Chondrocyte (in vitro differentiated cells): Measurements from ENCODE around the gene TDRD9. TPM values are rescaled to one million over a fixed set of nuclear protein-coding genes. Genes with fewer than 3 reads are reported as not detected.
"Not testable (repeated sequence)": the region's sequence is repeated elsewhere in the genome, so short reads cannot be mapped to it uniquely, and the experiment has no call there.

Source experiments
- DNase-seq: peaks from one replicate; pipeline ENCODE4 v3.0.0; 2021; ENCODE audit warnings: mixed read lengths, low spot score
- H3K27ac Mint-ChIP-seq: one replicate; pipeline ENCODE4 v1.8.0; 2021; ENCODE audit warnings: mild to moderate bottlenecking, moderate library complexity, mixed read lengths; ENCODE audit not compliant: unreplicated experiment
- H3K27me3 Mint-ChIP-seq: 2 replicates; pipeline ENCODE4 v1.8.0; 2021; ENCODE audit warnings: low read depth, mixed read lengths
- H3K36me3 Mint-ChIP-seq: 2 replicates; pipeline ENCODE4 v1.8.0; 2021; ENCODE audit warnings: low read depth, mixed read lengths
- H3K4me1 Mint-ChIP-seq: 2 replicates; pipeline ENCODE4 v1.8.0; 2021; ENCODE audit warnings: low read depth, mild to moderate bottlenecking, mixed read lengths
- H3K4me3 Mint-ChIP-seq: one replicate; pipeline ENCODE4 v1.8.0; 2021; ENCODE audit warnings: mild to moderate bottlenecking, moderate library complexity, mixed read lengths; ENCODE audit not compliant: unreplicated experiment
- H3K9me3 Mint-ChIP-seq: 2 replicates; pipeline ENCODE4 v1.8.0; 2021; ENCODE audit warnings: low read depth, mixed read lengths
- total RNA-seq: library from RNA; stranded (reverse); gene quantifications from 3 replicates; pipeline ENCODE4 v1.2.1, GENCODE V29; 2021
- TF ChIP-seq, protein P1 (sequence below): fragments of 200-600 bp; sonication (generic); IDR thresholded peaks from 2 replicates; pipeline ENCODE4 v1.5.0; 2021; ENCODE audit warnings: antibody characterized with exemption, mild to moderate bottlenecking, moderate library complexity

TDRD9 gene
- total RNA-seq, 1 donor from 2014 or later = not detected

DNA sequence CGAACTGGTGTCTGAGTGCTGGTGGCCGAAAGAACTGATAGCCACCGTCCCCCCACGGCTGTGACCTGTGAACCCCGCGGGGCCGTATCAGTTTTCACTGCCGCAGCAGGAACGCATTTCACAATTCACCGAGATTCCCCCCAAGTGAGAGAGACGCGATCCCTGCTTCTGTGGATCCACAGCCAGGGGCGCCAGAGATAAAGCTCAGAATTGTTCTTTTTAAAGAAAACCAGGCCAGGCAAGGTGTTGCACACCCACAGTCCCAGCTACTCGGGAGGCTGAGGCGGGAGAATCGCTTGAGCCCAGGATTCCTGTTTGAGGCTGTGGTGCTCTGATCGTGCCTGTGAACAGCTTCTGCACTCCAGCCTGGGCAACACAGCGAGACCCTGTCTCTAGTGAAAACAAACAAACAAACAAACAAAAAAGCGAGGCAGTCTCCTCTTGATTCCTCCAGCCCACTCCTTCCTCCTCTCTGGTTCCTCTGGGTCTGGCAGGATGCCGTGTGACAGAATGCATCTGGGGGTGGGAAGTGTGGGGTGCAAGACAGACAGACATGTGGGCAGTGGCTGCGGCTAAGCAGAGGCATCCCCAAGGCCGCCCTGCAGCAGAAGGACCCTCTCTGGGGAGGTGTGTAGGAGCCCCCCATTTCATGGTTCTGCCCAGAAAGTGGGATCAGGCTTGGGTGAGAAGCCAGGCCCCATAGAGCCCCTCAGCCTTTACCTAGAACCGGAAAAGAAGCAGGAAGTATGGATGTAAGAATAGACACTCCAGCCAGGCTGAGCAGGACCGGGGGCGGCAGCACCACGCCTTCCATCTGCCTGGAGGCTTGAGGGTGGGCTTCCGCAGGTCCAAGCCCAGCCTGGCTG lies 41.7 kb upstream of the TDRD9 start:
- Mint-ChIP-seq H3K4me1 (peaks cover 4% of the 10 kb centered on the region), H3K9me3 (no peaks in the 10 kb centered on the region), H3K27ac (no peak overlapping the region), H3K36me3 (no peaks in the 10 kb centered on the region), H3K4me3 (no peak overlapping the region), H3K27me3 (peaks cover 10% of the 10 kb centered on the region)
- no peak for DNase-seq
- TF ChIP-seq, protein P1, sequence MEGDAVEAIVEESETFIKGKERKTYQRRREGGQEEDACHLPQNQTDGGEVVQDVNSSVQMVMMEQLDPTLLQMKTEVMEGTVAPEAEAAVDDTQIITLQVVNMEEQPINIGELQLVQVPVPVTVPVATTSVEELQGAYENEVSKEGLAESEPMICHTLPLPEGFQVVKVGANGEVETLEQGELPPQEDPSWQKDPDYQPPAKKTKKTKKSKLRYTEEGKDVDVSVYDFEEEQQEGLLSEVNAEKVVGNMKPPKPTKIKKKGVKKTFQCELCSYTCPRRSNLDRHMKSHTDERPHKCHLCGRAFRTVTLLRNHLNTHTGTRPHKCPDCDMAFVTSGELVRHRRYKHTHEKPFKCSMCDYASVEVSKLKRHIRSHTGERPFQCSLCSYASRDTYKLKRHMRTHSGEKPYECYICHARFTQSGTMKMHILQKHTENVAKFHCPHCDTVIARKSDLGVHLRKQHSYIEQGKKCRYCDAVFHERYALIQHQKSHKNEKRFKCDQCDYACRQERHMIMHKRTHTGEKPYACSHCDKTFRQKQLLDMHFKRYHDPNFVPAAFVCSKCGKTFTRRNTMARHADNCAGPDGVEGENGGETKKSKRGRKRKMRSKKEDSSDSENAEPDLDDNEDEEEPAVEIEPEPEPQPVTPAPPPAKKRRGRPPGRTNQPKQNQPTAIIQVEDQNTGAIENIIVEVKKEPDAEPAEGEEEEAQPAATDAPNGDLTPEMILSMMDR = peak; percentile 65

DNA sequence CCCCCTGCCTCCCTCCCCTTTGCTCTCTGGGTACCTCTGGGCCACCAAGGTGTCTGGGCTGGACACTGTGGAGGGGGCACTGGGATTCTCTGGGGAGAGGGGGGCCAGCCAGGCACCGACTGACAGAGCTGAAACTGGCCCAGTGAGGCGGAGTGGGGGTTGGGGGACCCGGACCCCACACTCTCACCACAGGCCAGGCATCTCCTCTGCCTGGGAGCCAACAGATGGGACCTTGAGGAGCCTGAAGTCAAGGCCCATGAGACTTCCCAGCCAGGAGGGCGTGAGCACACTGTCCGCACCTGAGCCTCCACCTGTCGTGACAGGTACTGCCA lies 41.1 kb upstream of the TDRD9 start:
- Mint-ChIP-seq H3K27ac (no peak overlapping the region), H3K9me3 (no peaks in the 10 kb centered on the region), H3K36me3 (no peaks in the 10 kb centered on the region), H3K4me3 (no peak overlapping the region), H3K4me1 (peaks cover 4% of the 10 kb centered on the region), H3K27me3 (peaks cover 10% of the 10 kb centered on the region)
- no peak for DNase-seq
- TF ChIP-seq, protein P1 = no peak

DNA sequence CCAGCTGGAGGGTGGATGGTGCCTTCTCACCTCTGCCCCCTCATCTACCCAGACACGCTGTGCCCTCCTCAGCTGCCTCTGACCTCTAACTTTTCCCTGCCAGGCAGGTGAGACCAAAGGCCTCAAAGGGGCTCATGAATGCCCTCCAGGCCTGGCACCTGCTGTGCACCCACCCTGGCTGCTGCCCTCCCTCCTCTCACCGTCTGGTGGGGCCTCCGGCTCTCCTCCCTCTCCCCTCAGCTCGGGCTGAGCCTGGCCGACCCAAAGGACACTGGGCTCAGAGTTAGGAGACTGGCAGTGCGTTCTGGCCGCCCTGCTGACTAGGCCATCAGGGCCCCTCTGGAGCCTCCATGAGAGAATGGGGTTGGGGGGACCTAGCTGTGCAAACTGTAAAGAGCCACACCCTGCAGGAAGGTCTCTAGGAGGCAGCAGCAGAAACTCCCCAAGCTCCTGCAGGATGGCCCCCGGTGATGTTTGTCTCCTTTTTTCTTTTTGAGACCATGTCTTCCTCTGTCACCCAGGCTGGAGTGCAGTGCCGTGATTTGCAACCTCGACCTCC lies 40.6 kb upstream of the TDRD9 start:
- Mint-ChIP-seq H3K36me3 (no peaks in the 10 kb centered on the region), H3K27me3 (peaks cover 10% of the 10 kb centered on the region), H3K4me3 (no peak overlapping the region), H3K4me1 (peaks cover 4% of the 10 kb centered on the region), H3K9me3 (no peaks in the 10 kb centered on the region), H3K27ac (no peak overlapping the region)
- DNase-seq = no peak
- TF ChIP-seq, protein P1 = no peak

DNA sequence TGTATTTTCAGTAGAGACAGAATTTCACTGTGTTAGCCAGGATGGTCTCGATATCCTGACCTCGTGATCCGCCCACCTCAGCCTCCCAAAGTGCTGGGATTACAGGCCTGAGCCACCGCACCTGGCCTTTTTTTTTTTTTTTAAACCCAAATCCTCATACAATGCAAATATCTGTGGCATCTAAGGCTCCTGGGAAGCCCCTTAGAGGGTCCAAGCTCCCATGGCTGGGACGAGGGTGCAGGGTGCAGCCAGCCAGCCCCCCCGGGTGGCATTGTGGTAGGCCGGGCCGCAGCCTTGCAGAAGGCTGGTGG lies 39.3 kb upstream of the TDRD9 start:
- not testable (repeated sequence) for H3K4me3 Mint-ChIP-seq, DNase-seq, H3K27me3 Mint-ChIP-seq, H3K9me3 Mint-ChIP-seq, H3K27ac Mint-ChIP-seq, H3K36me3 Mint-ChIP-seq, H3K4me1 Mint-ChIP-seq

DNA sequence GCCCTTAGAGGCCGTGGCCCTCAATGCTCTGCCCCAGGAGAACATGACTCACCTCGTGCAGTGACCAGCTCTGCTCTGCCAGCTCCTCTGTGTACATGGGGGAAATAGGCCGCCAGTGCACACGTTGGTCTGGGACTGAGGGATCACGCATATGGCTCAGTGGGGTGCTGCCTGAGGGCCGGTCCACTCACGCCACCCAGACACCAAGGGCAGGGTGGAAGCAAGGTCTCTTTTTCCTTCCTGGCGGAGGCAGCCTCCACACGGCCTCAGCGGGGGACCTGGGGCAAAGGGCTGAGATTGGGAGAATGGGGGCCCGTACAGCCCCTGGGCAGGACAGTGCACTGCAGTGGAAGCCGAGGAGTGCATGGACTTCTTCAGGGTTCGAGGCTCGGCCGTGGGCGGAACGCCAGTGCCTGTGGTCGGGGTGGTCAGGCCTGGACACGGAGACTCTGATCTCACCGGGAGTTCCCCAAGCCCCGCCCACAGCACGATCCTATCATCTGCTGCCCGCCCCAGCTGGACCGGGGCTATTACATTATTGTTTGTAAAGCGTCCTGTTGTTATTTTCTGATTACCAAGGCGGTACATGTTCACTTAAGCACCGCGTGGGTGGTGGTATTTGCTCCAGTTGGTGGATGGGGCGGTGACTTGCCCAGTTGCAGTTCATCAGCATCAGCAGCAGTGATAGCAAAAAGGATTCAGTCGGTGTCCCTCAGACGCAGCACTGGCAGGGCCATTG lies 38.8 kb upstream of the TDRD9 start:
- Mint-ChIP-seq H3K27me3 (peaks cover 10% of the 10 kb centered on the region), H3K36me3 (no peaks in the 10 kb centered on the region), H3K4me3 (no peak overlapping the region), H3K4me1 (peaks cover 4% of the 10 kb centered on the region), H3K27ac (no peak overlapping the region), H3K9me3 (no peaks in the 10 kb centered on the region)
- no peak for DNase-seq
- TF ChIP-seq, protein P1 = no peak
